22Rv1 (cell line): ENCODE results near the gene ADTRP.

Source experiments
- ZFX ChIP-seq: fragments of 450-650 bp; IDR thresholded peaks from 2 replicates; pipeline ENCODE4 v1.6.1; 2017; ENCODE audit warnings: antibody characterized with exemption, borderline replicate concordance
- TF ChIP-seq, protein P1 (sequence below): fragments of 450-650 bp; IDR thresholded peaks from 2 replicates; pipeline ENCODE4 v1.5.1; 2017; ENCODE audit warnings: mild to moderate bottlenecking

DNA sequence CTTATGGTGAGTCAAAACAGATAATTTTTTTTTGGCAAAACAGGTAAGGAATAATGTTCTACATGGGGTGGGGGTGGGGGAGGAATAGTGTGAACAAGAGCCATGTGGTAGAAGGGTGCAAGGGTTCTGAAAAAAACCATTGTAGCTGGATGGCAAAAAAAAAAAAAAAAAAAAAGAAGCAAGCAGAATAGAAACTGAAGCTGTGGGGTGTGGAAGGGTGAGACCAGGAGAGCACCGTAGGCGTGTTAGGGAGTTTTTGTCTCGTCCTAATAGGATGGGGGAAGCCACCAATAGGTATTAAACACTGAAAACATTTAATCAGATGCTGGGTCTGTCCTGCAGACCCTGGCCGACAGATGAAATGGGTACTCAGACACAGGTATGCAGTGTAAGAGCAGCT lies 110.1 kb downstream of the ADTRP start:
- no peak for TF ChIP-seq ZFX
- TF ChIP-seq, protein P1, sequence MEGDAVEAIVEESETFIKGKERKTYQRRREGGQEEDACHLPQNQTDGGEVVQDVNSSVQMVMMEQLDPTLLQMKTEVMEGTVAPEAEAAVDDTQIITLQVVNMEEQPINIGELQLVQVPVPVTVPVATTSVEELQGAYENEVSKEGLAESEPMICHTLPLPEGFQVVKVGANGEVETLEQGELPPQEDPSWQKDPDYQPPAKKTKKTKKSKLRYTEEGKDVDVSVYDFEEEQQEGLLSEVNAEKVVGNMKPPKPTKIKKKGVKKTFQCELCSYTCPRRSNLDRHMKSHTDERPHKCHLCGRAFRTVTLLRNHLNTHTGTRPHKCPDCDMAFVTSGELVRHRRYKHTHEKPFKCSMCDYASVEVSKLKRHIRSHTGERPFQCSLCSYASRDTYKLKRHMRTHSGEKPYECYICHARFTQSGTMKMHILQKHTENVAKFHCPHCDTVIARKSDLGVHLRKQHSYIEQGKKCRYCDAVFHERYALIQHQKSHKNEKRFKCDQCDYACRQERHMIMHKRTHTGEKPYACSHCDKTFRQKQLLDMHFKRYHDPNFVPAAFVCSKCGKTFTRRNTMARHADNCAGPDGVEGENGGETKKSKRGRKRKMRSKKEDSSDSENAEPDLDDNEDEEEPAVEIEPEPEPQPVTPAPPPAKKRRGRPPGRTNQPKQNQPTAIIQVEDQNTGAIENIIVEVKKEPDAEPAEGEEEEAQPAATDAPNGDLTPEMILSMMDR: no peak
